Measurements from ENCODE around the gene GPBAR1. TPM values are rescaled to one million over a fixed set of nuclear protein-coding genes. Genes with fewer than 3 reads are reported as not detected.
A peak's percentile ranks its signal among the peaks of the same experiment; 100 is the strongest.
"Not testable (repeated sequence)": the region's sequence is repeated elsewhere in the genome, so short reads cannot be mapped to it uniquely, and the experiment has no call there.

The GPBAR1 gene
- total RNA-seq, 1 donor from 2014 or later, result 0.41 TPM

GRCh38 chr2:218273214-218273907 is 12.5 kb downstream of the GPBAR1 start:
- not testable (repeated sequence) for H3K4me3 Mint-ChIP-seq (ENCODE audit: low read depth); H3K27me3 Mint-ChIP-seq (ENCODE audit: low read depth); H3K9me3 Mint-ChIP-seq; DNase-seq (ENCODE audit: low spot score)
- peak overlapping the region; percentile 43 for H3K27ac Mint-ChIP-seq
- H3K4me1 Mint-ChIP-seq (ENCODE audit: low read depth), result peaks cover 20% of the 10 kb centered on the region
- H3K36me3 Mint-ChIP-seq (ENCODE audit: low read depth), result peaks cover 48% of the 10 kb centered on the region
- intact Hi-C loops (cut with micrococcal nuclease), result loop anchor here (5.0 kb wide), 1 partner anchor 1114 kb away; the partner anchor contains the start of gene DNPEP

- Mint-ChIP-seq H3K4me3 (ENCODE audit: low read depth) (no peak overlapping the region), H3K27ac (peak overlapping the region; percentile 43), H3K4me1 (ENCODE audit: low read depth) (peaks cover 20% of the 10 kb centered on the region), H3K9me3 (no peaks in the 10 kb centered on the region), H3K27me3 (ENCODE audit: low read depth) (no peaks in the 10 kb centered on the region), H3K36me3 (ENCODE audit: low read depth) (peaks cover 50% of the 10 kb centered on the region)
- DNase-seq (ENCODE audit: low spot score), result no peak
- intact Hi-C loops (cut with micrococcal nuclease), result loop anchor here (5.0 kb wide), 1 partner anchor 1113 kb away; the partner anchor contains the start of gene DNPEP
Measured at GRCh38 chr2:218273908-218274249, 13.1 kb downstream of the GPBAR1 start.

- H3K27ac Mint-ChIP-seq, result no peak overlapping the region
- H3K4me3 Mint-ChIP-seq (ENCODE audit: low read depth), result no peak overlapping the region
- H3K27me3 Mint-ChIP-seq (ENCODE audit: low read depth), result no peaks in the 10 kb centered on the region
- peaks cover 47% of the 10 kb centered on the region for H3K36me3 Mint-ChIP-seq (ENCODE audit: low read depth)
- H3K9me3 Mint-ChIP-seq, result no peaks in the 10 kb centered on the region
- H3K4me1 Mint-ChIP-seq (ENCODE audit: low read depth), result peaks cover 16% of the 10 kb centered on the region
- no peak for DNase-seq (ENCODE audit: low spot score)
- intact Hi-C loops (cut with micrococcal nuclease), result loop anchor here (5.0 kb wide), 1 partner anchor 1113 kb away; the partner anchor contains the start of gene DNPEP
Measured at GRCh38 chr2:218274586-218274985, 13.8 kb downstream of the GPBAR1 start.

GRCh38 chr2:218275371-218276072 is 14.7 kb downstream of the GPBAR1 start:
- DNase-seq (ENCODE audit: low spot score), result no peak
- H3K9me3 Mint-ChIP-seq, result no peaks in the 10 kb centered on the region
- intact Hi-C loops (cut with micrococcal nuclease), result no loop called here
- H3K36me3 Mint-ChIP-seq (ENCODE audit: low read depth), result peaks cover 56% of the 10 kb centered on the region
- H3K4me3 Mint-ChIP-seq (ENCODE audit: low read depth), result no peak overlapping the region
- no peak overlapping the region for H3K27ac Mint-ChIP-seq
- no peaks in the 10 kb centered on the region for H3K27me3 Mint-ChIP-seq (ENCODE audit: low read depth)
- peaks cover 16% of the 10 kb centered on the region for H3K4me1 Mint-ChIP-seq (ENCODE audit: low read depth)

- Mint-ChIP-seq H3K36me3 (ENCODE audit: low read depth) (peaks cover 61% of the 10 kb centered on the region), H3K4me3 (ENCODE audit: low read depth) (no peak overlapping the region), H3K4me1 (ENCODE audit: low read depth) (peaks cover 2% of the 10 kb centered on the region), H3K9me3 (no peaks in the 10 kb centered on the region), H3K27ac (peak overlapping the region; percentile 13), H3K27me3 (ENCODE audit: low read depth) (no peaks in the 10 kb centered on the region)
- intact Hi-C loops (cut with micrococcal nuclease), result no loop called here
- DNase-seq (ENCODE audit: low spot score), result no peak
Measured at GRCh38 chr2:218276986-218277755, 16.4 kb downstream of the GPBAR1 start.

- Mint-ChIP-seq H3K36me3 (ENCODE audit: low read depth) (peaks cover 64% of the 10 kb centered on the region), H3K27me3 (ENCODE audit: low read depth) (no peaks in the 10 kb centered on the region), H3K4me3 (ENCODE audit: low read depth) (no peak overlapping the region), H3K27ac (no peak overlapping the region), H3K9me3 (no peaks in the 10 kb centered on the region), H3K4me1 (ENCODE audit: low read depth) (no peaks in the 10 kb centered on the region)
- intact Hi-C loops (cut with micrococcal nuclease), result no loop called here
- DNase-seq (ENCODE audit: low spot score), result no peak
Measured at GRCh38 chr2:218277921-218278320, 17.1 kb downstream of the GPBAR1 start.

GRCh38 chr2:218278531-218279360 is 17.9 kb downstream of the GPBAR1 start:
- H3K27me3 Mint-ChIP-seq (ENCODE audit: low read depth), result no peaks in the 10 kb centered on the region
- H3K4me1 Mint-ChIP-seq (ENCODE audit: low read depth), result peaks cover 5% of the 10 kb centered on the region
- DNase-seq (ENCODE audit: low spot score), result no peak
- H3K9me3 Mint-ChIP-seq, result no peaks in the 10 kb centered on the region
- intact Hi-C loops (cut with micrococcal nuclease), result no loop called here
- peaks cover 66% of the 10 kb centered on the region for H3K36me3 Mint-ChIP-seq (ENCODE audit: low read depth)
- no peak overlapping the region for H3K27ac Mint-ChIP-seq
- no peak overlapping the region for H3K4me3 Mint-ChIP-seq (ENCODE audit: low read depth)

GRCh38 chr2:218280260-218280870 is 19.6 kb downstream of the GPBAR1 start:
- no peak for DNase-seq (ENCODE audit: low spot score)
- H3K27ac Mint-ChIP-seq, result no peak overlapping the region
- intact Hi-C loops (cut with micrococcal nuclease), result loop anchor here (10.0 kb wide), 2 partner anchors 374 to 614 kb away; partner anchors contain the start of genes BCS1L and ZNF142
- no peak overlapping the region for H3K4me3 Mint-ChIP-seq (ENCODE audit: low read depth)
- H3K4me1 Mint-ChIP-seq (ENCODE audit: low read depth), result peaks cover 17% of the 10 kb centered on the region
- no peaks in the 10 kb centered on the region for H3K9me3 Mint-ChIP-seq
- H3K27me3 Mint-ChIP-seq (ENCODE audit: low read depth), result no peaks in the 10 kb centered on the region
- H3K36me3 Mint-ChIP-seq (ENCODE audit: low read depth), result peaks cover 58% of the 10 kb centered on the region

GRCh38 chr2:218281449-218281848 is 20.6 kb downstream of the GPBAR1 start:
- Mint-ChIP-seq H3K36me3 (ENCODE audit: low read depth) (peaks cover 53% of the 10 kb centered on the region), H3K4me3 (ENCODE audit: low read depth) (no peak overlapping the region), H3K27ac (no peak overlapping the region), H3K27me3 (ENCODE audit: low read depth) (no peaks in the 10 kb centered on the region), H3K9me3 (no peaks in the 10 kb centered on the region), H3K4me1 (ENCODE audit: low read depth) (peaks cover 26% of the 10 kb centered on the region)
- intact Hi-C loops (cut with micrococcal nuclease), result loop anchor here (10.0 kb wide), 2 partner anchors 373 to 613 kb away; partner anchors contain the start of genes BCS1L and ZNF142
- no peak for DNase-seq (ENCODE audit: low spot score)

- DNase-seq (ENCODE audit: low spot score), result no peak
- Mint-ChIP-seq H3K27ac (peak overlapping the region; percentile 55), H3K4me3 (ENCODE audit: low read depth) (no peak overlapping the region), H3K36me3 (ENCODE audit: low read depth) (peaks cover 46% of the 10 kb centered on the region), H3K27me3 (ENCODE audit: low read depth) (no peaks in the 10 kb centered on the region), H3K4me1 (ENCODE audit: low read depth) (peaks cover 35% of the 10 kb centered on the region), H3K9me3 (no peaks in the 10 kb centered on the region)
- intact Hi-C loops (cut with micrococcal nuclease), result loop anchor here (10.0 kb wide), 2 partner anchors 372 to 612 kb away; partner anchors contain the start of genes BCS1L and ZNF142
Measured at GRCh38 chr2:218282173-218282991, 21.6 kb downstream of the GPBAR1 start.

Data from activated T-helper 2 cell treated with anti-CD3 and anti-CD28 coated beads, Interferon-gamma antibody, Interleukin-2, Interleukin-4, amounts not matched to agents 10 μg/mL and 5 μg/mL and 100 μg/mL, durations not matched to agents 14 hours and 24 hours and 36 hours (primary cell).